GM23248 (cell line): ENCODE data around the gene PTP4A2. TPM values are rescaled to one million over a fixed set of nuclear protein-coding genes. Genes with fewer than 3 reads are reported as not detected.
"Not testable (repeated sequence)": the region's sequence is repeated elsewhere in the genome, so short reads cannot be mapped to it uniquely, and the experiment has no call there.

ENCODE experiments used
- DNase-seq: peaks from one replicate; pipeline ENCODE4 v3.0.0-alpha.2; 2015
- H2AFZ ChIP-seq: fragments of 200-600 bp; sonication (generic); 2 replicates; pipeline ENCODE4 v1.6.1; 2016; ENCODE audit warnings: antibody characterized with exemption
- H3F3A ChIP-seq: fragments of 200-600 bp; sonication (generic); 2 replicates; pipeline ENCODE4 v1.6.1; 2016; ENCODE audit warnings: mild to moderate bottlenecking, antibody characterized with exemption, mixed run types; ENCODE audit not compliant: insufficient read depth
- H3K27ac ChIP-seq: fragments of 200-600 bp; sonication (generic); 2 replicates; pipeline ENCODE4 v1.5.1; 2016; ENCODE audit warnings: mild to moderate bottlenecking
- H3K27me3 ChIP-seq: fragments of 200-600 bp; sonication (generic); replicated peaks from 2 replicates; pipeline ENCODE4 v1.6.1; 2016; ENCODE audit warnings: mild to moderate bottlenecking; ENCODE audit not compliant: insufficient read depth
- H3K36me3 ChIP-seq: fragments of 200-600 bp; sonication (generic); 2 replicates; pipeline ENCODE4 v1.6.1; 2016; ENCODE audit warnings: low read depth, mild to moderate bottlenecking
- H3K4me1 ChIP-seq: fragments of 200-600 bp; sonication (generic); 2 replicates; pipeline ENCODE4 v1.6.1; 2016; ENCODE audit warnings: mild to moderate bottlenecking; ENCODE audit not compliant: insufficient read depth
- H3K4me2 ChIP-seq: fragments of 200-600 bp; sonication (generic); one replicate; pipeline ENCODE4 v1.6.1; 2016; ENCODE audit warnings: mild to moderate bottlenecking; ENCODE audit not compliant: unreplicated experiment
- H3K4me3 ChIP-seq: fragments of 200-600 bp; sonication (generic); 2 replicates; pipeline ENCODE4 v1.5.1; 2016; ENCODE audit warnings: mild to moderate bottlenecking
- H3K79me2 ChIP-seq: fragments of 200-600 bp; sonication (generic); 2 replicates; pipeline ENCODE4 v1.6.1; 2016; ENCODE audit warnings: mild to moderate bottlenecking; ENCODE audit not compliant: insufficient read depth
- H3K9ac ChIP-seq: fragments of 200-600 bp; sonication (generic); 2 replicates; pipeline ENCODE4 v1.6.1; 2016; ENCODE audit warnings: mild to moderate bottlenecking
- H3K9me2 ChIP-seq: fragments of 200-600 bp; sonication (generic); 2 replicates; pipeline ENCODE4 v1.6.1; 2016; ENCODE audit warnings: mixed run types, mild to moderate bottlenecking, moderate library complexity; ENCODE audit not compliant: insufficient read depth
- H3K9me3 ChIP-seq: fragments of 200-600 bp; sonication (generic); one replicate; pipeline ENCODE4 v1.6.1; 2017; ENCODE audit warnings: low read depth
- H4K20me1 ChIP-seq: fragments of 200-600 bp; sonication (generic); 2 replicates; pipeline ENCODE4 v1.6.0; 2016; ENCODE audit not compliant: insufficient read depth
- EZH2 ChIP-seq: fragments of 200-600 bp; sonication (generic); IDR thresholded peaks from 2 replicates; pipeline ENCODE4 v1.6.1; 2018; ENCODE audit warnings: antibody characterized with exemption, mild to moderate bottlenecking; ENCODE audit not compliant: insufficient read depth, poor library complexity, severe bottlenecking
- EZH2phosphoT487 ChIP-seq: fragments of 200-600 bp; sonication (generic); IDR thresholded peaks from 2 replicates; pipeline ENCODE4 v1.6.1; 2018; ENCODE audit warnings: antibody characterized with exemption, moderate library complexity, mild to moderate bottlenecking, low read depth; ENCODE audit not compliant: insufficient read depth
- WGBS, 2 experiments: methylation state at CpG; one replicate each; pipeline ENCODE4 v1.1.6; 2015 to 2017; ENCODE audit warnings: low lambda C conversion rate in 2 of 2, low coverage in 1 of 2; ENCODE audit errors: missing lambda C conversion rate in 2 of 2; 5-methylcytosine and 5-hydroxymethylcytosine counted together
- in situ Hi-C: fragments of 300-500 bp; cut with MboI; formaldehyde crosslinking; loops from 2 replicates; pipeline ENCODE4 v1.15.0; 2020
- polyA plus RNA-seq: library from polyadenylated mRNA; unstranded; fragments of >200 nt; fragmentation: Nextera tagmentation; extraction: Ambion mirVana; gene quantifications from 2 replicates; pipeline ENCODE4 v1.2.1, GENCODE V29; 2016
- total RNA-seq: library from RNA; depleted of rRNA; stranded (reverse); fragments of >200 nt; shearing (Covaris generic); gene quantifications from 2 replicates; pipeline ENCODE4 v1.2.3, GENCODE V29; 2014

The PTP4A2 gene
- total and polyA plus RNA-seq, 2 experiments from 2014 or later = 292 to 379 TPM

DNA sequence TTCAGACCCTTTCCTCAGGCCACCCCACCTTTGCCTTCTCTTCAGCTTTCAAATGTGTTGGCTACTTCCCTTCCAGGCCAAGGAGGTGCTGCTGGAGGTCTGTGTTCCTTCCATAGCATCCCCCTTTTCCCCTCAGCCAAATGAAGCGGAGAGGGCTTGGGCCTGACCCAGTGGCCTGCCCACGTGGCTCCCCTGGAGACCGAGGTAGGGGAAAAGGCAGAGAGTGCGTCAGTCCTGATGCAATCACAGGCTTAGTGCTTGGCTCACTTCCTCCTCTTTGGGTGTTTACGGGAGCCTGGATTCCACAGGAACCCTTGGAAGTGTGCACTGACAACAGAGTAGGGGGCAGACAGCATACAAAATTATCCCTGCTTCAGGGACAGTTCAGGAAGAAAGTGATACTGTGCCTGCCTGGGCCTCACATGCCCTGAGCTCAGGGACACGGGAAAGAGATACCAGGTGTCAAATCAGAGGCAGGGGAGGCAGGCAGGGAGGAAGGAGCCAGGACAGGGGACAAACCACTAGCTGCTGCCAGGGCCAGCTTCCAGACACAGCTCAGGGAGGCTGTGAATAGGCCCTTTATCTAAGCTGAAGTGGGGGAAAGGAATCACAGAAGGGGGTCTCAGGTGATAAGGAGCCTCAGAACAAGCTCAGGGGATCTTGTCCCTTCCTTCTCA lies 16.6 kb upstream of the PTP4A2 start:
- 1 to 8% methylated on average over 6 of the region's 6 CpGs for WGBS, 2 experiments

DNA sequence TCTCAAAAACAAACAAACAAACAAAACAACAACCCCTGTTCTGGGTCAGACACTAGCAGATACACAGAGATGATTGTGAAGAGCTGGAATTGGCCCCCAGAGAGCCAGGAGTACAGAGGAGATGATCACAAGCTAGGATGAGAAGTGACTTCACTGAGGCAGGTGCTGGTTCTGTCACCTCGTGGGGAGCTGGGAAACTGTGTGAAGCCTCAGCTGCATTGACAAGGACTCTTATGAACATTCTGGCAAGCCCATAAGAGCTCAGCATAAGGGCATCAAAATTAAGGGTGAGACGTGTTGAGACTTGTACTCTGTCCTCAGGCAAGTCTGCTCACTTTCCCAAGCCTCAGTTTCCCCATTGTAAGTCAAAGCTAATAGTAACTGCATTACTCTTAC lies 14.7 kb upstream of the PTP4A2 start:
- Histone ChIP-seq H3F3A (peaks cover 35% of the 10 kb centered on the region), H3K27ac (no peak overlapping the region), H3K4me2 (no peak overlapping the region), H4K20me1 (no peaks in the 10 kb centered on the region), H3K4me1 (peaks cover 41% of the 10 kb centered on the region), H3K9me3 (no peaks in the 10 kb centered on the region), H3K9me2 (no peaks in the 10 kb centered on the region), H3K79me2 (no peaks in the 10 kb centered on the region), H3K27me3 (no peaks in the 10 kb centered on the region), H3K4me3 (no peak overlapping the region), H2AFZ (no peak overlapping the region), H3K9ac (no peak overlapping the region), H3K36me3 (no peaks in the 10 kb centered on the region)
- 90 to 95% methylated on average over 2 of the region's 2 CpGs for WGBS, 2 experiments
- in situ Hi-C loops = loop anchor here (25.0 kb wide), 1 partner anchor 291 kb away; no protein-coding TSS in a partner anchor
- no peak for DNase-seq
- TF ChIP-seq EZH2 (no peak), EZH2phosphoT487 (no peak)

More for the DNA sequence above, 16.6 kb upstream of the PTP4A2 start:
- Histone ChIP-seq H3F3A (peaks cover 35% of the 10 kb centered on the region), H3K27ac (peak overlapping the region; percentile 100), H3K9me3 (no peaks in the 10 kb centered on the region), H3K36me3 (no peaks in the 10 kb centered on the region), H3K9me2 (no peaks in the 10 kb centered on the region), H3K4me2 (peak overlapping the region; percentile 60), H2AFZ (peak overlapping the region; percentile 79), H3K4me3 (0 out of 2 replicates have a peak overlapping the region, but pooled peaks have one; percentile 6), H3K79me2 (no peaks in the 10 kb centered on the region), H3K27me3 (no peaks in the 10 kb centered on the region), H4K20me1 (no peaks in the 10 kb centered on the region), H3K4me1 (peaks cover 41% of the 10 kb centered on the region), H3K9ac (peak overlapping the region; percentile 87)
- peak; percentile 97 for DNase-seq
- in situ Hi-C loops = loop anchor here (25.0 kb wide), 1 partner anchor 292 kb away; no protein-coding TSS in a partner anchor
- TF ChIP-seq EZH2 = no peak
- no peak for TF ChIP-seq EZH2phosphoT487

DNA sequence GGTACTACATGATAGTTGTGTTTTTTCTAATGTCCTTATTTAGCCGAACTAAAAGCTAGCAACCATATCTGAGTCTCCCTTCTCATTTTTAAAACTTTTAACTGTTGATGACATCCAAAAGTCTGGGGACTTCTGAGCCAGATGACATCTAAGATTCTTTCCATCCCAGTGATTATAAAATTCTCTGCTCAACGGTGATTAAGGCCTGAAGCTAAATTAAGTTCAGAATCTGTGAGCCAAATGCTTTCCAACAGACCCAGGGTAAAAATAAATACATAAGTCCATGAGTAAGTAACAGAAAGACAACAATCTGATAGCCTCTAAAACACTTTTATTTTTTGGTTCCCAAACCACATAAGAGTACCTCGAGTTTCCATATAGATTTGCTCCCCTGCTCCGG lies 13.1 kb upstream of the PTP4A2 start:
- Histone ChIP-seq H4K20me1 (no peaks in the 10 kb centered on the region), H3K36me3 (no peaks in the 10 kb centered on the region), H3K9me2 (no peaks in the 10 kb centered on the region), H3K79me2 (no peaks in the 10 kb centered on the region), H3K4me1 (peaks cover 33% of the 10 kb centered on the region), H3K4me3 (no peak overlapping the region), H3K9me3 (no peaks in the 10 kb centered on the region), H3F3A (peaks cover 23% of the 10 kb centered on the region), H3K9ac (peak overlapping the region; percentile 39), H3K27ac (peak overlapping the region; percentile 56), H2AFZ (peak overlapping the region; percentile 86), H3K27me3 (no peaks in the 10 kb centered on the region), H3K4me2 (peak overlapping the region; percentile 9)
- in situ Hi-C loops = loop anchor here (25.0 kb wide), 1 partner anchor 289 kb away; no protein-coding TSS in a partner anchor
- peak; percentile 17 for DNase-seq
- WGBS, 2 experiments = 20 to 24% methylated on average over 4 of the region's 4 CpGs
- TF ChIP-seq EZH2 (no peak), EZH2phosphoT487 (no peak)

DNA sequence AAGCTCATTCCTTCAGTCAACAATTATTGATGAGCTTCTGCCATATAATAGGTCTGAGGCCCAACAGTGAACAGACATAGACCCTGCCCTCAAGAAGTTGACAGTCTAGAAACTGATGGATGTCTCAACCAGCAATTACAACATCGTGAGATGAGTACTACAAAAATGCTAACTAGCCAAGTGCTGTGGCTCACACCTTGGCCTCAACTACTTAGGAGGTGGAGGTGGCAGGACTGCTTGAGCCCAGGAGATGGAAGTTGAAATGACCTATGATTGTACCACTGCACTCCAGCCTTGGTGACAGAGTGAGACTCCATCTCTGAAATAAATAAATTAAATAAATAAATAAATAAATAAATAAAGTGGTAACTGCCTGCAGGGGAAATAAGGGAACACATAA lies 11.7 kb upstream of the PTP4A2 start:
- H2AFZ ChIP-seq = no peak overlapping the region
- peaks cover 29% of the 10 kb centered on the region for H3K4me1 ChIP-seq
- WGBS, 2 experiments = 76 to 96% methylated on average over 1 of the region's 1 CpG
- no peak overlapping the region for H3K9ac ChIP-seq
- H3K36me3 ChIP-seq = no peaks in the 10 kb centered on the region
- no peaks in the 10 kb centered on the region for H3K9me3 ChIP-seq
- no peak overlapping the region for H3K4me2 ChIP-seq
- no peaks in the 10 kb centered on the region for H4K20me1 ChIP-seq
- no peaks in the 10 kb centered on the region for H3K9me2 ChIP-seq
- in situ Hi-C loops = loop anchor here (25.0 kb wide), 1 partner anchor 288 kb away; no protein-coding TSS in a partner anchor
- no peaks in the 10 kb centered on the region for H3K27me3 ChIP-seq
- no peak for DNase-seq
- no peak overlapping the region for H3K4me3 ChIP-seq
- no peak for TF ChIP-seq EZH2phosphoT487
- no peak for TF ChIP-seq EZH2
- H3K27ac ChIP-seq = no peak overlapping the region
- H3K79me2 ChIP-seq = no peaks in the 10 kb centered on the region
- H3F3A ChIP-seq = peaks cover 19% of the 10 kb centered on the region

DNA sequence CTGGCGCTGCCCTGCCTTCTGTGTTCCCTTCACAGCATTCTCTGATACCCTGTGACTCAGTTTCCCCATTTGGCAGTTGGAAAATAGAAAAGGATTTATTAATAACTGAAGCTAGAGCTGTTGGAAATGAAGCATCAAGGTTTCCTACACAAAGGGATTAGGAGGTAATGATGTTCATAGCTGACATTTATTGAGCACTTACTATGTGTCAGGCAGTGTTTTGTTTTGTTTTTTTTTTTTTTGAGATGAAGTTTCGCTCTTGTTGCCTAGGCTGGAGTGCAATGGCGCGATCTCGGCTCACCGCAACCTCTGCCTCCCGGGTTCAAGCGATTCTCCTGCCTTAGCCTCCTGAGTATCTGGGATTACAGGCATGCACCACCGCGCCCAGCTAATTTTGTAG lies 7.5 kb upstream of the PTP4A2 start:
- H3K9me2 ChIP-seq, in situ Hi-C loops, H3K9ac ChIP-seq, H3K9me3 ChIP-seq, H3K27me3 ChIP-seq, H4K20me1 ChIP-seq, H3K4me3 ChIP-seq, H3K36me3 ChIP-seq, H3K4me2 ChIP-seq, H2AFZ ChIP-seq, DNase-seq, H3K79me2 ChIP-seq: not testable (repeated sequence)
- Histone ChIP-seq H3F3A (peaks cover 18% of the 10 kb centered on the region), H3K27ac (peak overlapping the region; percentile 97; the same call in 1 of the 2 replicates), H3K4me1 (peaks cover 18% of the 10 kb centered on the region)
- 99% methylated on average over 10 of the region's 10 CpGs for WGBS, 2 experiments
